Measurements from ENCODE around the gene NHS.

DNA sequence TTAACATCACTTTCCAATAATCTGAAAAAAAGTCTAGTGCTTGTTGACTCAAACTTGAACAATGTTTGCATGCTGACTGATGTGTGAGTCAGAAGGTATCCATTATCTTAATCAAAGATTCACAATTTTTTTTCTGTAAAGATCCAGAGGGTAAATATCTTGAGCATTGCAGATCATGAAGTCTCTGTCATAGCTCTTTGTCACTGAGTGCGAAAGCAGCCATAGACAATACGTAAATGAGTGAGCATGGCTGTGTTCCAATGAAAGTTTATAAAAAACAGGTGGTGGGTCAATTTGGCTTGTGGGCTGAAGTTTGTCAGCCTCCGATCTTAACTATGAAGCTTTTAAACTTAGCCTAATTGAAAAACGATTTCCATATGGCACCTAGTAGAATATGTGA, 37.7 kb downstream of the NHS start:
- TF ChIP-seq, protein P1, sequence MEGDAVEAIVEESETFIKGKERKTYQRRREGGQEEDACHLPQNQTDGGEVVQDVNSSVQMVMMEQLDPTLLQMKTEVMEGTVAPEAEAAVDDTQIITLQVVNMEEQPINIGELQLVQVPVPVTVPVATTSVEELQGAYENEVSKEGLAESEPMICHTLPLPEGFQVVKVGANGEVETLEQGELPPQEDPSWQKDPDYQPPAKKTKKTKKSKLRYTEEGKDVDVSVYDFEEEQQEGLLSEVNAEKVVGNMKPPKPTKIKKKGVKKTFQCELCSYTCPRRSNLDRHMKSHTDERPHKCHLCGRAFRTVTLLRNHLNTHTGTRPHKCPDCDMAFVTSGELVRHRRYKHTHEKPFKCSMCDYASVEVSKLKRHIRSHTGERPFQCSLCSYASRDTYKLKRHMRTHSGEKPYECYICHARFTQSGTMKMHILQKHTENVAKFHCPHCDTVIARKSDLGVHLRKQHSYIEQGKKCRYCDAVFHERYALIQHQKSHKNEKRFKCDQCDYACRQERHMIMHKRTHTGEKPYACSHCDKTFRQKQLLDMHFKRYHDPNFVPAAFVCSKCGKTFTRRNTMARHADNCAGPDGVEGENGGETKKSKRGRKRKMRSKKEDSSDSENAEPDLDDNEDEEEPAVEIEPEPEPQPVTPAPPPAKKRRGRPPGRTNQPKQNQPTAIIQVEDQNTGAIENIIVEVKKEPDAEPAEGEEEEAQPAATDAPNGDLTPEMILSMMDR (IDR thresholded peaks at IDR 0.05), result no peak
- TF ChIP-seq POLR2A (IDR thresholded peaks at IDR 0.05), result no peak
